NCI-H748 (cell line): ENCODE measurements around the gene CYP4Z1.
"Not testable (repeated sequence)": the region's sequence is repeated elsewhere in the genome, so short reads cannot be mapped to it uniquely, and the experiment has no call there.

Source experiments
- DNase-seq: peaks from one replicate; lab custom pipeline; 2025; ENCODE audit not compliant: unreplicated experiment; lab: John Stamatoyannopoulos, UW

Gene CYP4Z1

DNA sequence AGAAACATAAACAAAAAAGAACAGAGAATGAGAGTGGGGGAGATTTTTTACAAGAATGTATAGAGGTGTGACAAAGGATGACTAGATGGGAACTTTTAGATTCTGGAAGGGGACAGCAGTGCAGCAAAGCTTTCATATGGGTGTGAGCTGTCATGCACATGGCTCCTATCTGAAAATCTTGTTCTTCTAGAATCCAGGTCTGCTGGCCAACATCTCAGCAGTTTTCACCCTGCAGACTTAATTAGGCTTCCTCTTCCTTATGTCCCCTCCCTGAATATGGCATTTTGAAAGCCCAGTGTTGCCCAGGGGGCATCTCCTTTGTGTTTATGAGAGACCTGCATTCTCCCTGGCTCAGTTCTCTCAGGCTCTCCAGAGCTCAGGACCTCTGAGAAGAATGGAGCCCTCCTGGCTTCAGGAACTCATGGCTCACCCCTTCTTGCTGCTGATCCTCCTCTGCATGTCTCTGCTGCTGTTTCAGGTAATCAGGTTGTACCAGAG lies at the start of gene CYP4Z1:
CYP4Z1 (plus strand) TSS at position 135 of the 498 bp plus-strand sequence; CDS start at position 395, 260 bp downstream.
- no peak for DNase-seq

GRCh38 chr1:47021070-47021469 lies 46.0 kb upstream of the CYP4Z1 start:
- DNase-seq: no peak

- DNase-seq: peak; percentile 76
Observed at GRCh38 chr1:47023268-47024140, 43.5 kb upstream of the CYP4Z1 start, which contains the start of gene CYP4X1. TSS of gene CYP4X1 (plus strand) at chr1:47023669. CDS start at chr1:47023818, 149 bp downstream.

DNA sequence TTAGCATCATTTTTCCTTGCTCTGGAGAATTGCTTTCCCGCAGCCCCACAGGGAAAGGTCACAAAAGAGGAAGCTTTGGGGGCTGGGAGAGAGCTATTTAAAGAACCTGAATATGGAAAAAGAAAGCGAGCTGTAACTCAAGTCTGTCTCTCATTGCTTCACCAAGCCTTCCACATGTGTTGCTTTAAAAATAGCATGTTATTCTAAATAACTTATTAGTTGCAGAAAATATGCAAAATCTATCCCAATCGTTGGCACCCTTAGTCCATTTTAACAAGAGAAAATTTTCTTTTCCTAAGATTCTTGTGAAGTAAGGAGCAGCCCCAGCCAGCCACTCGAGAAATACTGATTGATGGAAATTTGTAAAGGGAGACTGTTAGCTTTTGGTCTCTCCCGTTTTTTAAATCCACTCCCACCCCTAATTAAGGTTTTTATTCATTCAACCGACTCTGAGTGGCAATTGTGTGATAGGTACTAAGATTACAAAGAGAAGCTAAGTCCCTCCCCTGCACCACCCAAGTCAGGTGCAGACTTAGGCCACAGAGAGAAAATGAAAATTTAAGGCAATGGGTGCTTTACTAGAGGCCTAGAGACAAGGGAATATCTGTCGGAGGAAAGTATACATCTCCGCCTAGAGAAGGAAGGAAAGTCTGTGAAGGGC lies 42.8 kb upstream of the CYP4Z1 start:
- DNase-seq: peak; percentile 14

DNA sequence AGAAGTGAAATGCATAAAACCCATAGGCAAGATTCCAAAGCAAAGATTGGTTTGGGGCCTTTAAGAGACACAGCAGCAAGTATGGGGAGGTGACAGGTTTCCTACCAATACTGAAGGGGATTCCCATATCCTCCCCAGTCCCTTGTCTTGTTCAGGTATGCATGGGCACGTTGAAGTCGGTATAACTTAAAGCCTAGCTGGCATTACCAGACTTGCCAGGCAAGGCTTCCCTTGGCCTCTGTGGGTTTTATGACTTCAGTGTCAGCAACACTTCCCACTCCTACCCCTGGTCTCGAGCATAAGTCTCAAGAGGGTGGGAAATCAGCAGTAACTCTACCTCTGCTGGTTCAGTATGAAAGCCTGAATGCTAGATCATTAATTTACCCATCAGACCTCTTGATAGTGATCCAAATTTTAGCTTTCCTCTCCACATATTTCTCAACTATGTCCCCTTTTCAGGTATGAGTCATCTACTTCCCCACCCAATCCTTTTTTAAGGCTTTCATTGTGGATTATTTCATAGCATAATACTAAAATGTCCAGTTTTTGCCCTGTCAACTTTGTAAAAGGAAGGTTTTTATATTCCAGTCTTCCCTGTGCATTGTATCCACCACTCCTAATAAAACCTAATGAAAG lies 36.7 kb upstream of the CYP4Z1 start:
- no peak for DNase-seq

GRCh38 chr1:47031059-47031458 lies 36.0 kb upstream of the CYP4Z1 start:
- no peak for DNase-seq

DNA sequence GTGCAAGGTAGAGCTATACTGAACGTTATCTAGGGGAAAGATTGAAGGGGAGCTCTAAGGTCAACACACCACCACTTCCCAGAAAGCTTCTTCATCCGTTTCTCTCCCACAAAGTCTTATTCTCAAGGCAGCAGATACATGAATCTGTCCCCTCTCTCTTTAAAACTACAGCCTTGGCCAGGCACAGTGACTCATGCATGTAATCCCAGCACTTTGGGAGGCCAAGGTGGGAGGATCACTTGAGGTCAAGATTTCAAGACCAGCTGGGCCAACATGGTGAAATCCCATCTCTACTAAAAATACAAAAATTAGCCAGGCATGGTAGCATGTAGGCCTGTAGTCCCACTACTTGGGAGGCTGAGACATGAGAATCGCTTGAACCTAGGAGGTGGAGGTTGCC lies 35.4 kb upstream of the CYP4Z1 start:
- no peak for DNase-seq

DNA sequence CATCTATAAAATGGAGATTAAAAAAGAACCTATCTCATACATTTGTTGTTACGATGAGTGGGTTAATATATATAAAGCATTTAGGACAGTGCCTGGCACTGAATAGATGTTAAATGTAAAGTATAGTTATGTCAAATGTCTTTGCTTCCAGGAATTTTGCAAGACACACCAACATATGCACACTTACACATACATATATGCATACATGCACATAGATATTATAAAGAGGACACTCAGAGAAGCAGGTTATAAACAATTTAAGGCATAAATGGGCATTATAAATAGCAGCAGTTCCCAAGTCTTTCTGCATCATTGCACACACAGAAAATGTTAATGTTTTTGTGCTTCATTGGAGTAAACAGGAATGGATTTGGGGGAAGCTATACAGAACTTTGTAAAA lies 30.3 kb upstream of the CYP4Z1 start:
- no peak for DNase-seq

DNA sequence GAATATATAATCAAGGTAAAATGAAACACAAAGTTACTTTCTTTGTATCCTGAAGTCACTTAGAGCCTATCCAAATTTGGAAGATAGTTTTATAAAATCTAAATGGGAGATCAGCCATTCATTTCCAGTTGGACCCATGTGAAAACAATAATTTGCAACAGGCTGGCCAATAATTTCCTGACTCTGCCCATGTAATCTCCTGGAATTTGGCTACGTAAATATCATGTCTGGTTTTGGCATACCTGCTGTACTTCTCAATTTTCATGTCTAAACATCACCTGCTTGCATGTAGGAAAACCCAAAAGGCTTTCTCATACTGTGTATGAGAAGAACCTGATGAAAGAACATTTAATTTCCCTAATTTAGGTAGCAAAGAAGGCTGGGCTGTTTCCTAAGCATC lies 7.7 kb upstream of the CYP4Z1 start:
- no peak for DNase-seq

DNA sequence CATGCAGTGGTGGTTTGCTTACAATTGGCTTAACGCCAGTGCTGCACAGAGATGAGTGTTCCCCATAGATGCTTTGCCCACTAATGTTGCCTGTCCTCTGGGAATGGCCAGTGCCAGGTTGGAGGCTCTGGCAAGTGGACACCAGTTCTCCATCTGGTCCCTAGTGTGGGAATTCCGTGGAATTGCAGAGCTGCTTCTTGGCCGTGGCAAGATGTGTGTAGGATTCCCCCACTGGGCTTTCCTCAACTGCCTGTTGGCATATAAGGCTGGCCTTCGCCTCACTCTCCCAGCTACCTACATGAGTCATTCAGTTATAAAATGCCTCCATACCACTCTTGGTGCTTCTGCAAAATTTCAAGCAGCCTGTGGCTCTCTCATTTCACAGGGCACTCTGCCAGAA lies 2.0 kb downstream of the CYP4Z1 start:
- DNase-seq: not testable (repeated sequence)

DNA sequence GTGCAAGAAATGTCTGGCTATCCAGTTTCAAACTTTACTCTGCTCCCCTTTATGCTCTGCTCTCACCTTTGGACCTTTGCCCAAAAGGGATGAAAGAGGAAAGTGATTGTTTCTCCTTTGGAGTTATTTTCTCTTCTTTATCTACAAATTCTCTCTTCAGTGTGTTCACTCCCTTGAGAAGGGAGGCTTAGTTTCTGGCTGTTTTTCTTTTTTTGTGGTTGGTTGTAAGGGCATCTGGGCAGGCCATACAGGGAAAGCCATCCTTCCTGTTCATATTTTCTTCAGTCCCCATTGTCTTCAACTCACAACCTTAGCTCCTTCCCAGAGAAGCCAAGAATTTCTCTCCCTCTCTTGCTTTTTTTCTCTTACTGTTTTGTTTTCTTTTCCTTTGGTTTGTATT lies 2.5 kb downstream of the CYP4Z1 start:
- not testable (repeated sequence) for DNase-seq

GRCh38 chr1:47089356-47089755 lies 22.3 kb downstream of the CYP4Z1 start:
- not testable (repeated sequence) for DNase-seq

- not testable (repeated sequence) for DNase-seq
Observed at GRCh38 chr1:47091476-47091875, 24.4 kb downstream of the CYP4Z1 start.

DNA sequence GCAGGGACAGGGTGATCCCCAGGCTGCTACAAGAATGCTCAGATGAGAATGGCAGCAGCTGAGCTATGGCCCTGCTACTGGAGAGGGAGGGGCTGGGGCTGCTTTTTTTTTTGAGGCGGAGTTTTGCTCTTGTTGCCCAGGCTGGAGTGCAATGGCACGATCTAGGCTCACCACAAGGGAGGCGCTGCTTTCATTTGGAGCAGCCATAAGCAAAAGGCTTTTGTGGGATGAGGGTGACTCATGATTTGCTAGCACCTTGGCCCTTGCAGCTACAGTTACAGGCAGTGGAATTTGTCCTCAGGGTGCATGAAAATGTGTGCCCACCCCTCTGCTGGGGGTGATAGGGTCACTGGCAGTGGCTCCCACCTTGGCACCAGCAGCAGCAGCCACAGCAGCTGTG lies 37.8 kb downstream of the CYP4Z1 start:
- no peak for DNase-seq

DNA sequence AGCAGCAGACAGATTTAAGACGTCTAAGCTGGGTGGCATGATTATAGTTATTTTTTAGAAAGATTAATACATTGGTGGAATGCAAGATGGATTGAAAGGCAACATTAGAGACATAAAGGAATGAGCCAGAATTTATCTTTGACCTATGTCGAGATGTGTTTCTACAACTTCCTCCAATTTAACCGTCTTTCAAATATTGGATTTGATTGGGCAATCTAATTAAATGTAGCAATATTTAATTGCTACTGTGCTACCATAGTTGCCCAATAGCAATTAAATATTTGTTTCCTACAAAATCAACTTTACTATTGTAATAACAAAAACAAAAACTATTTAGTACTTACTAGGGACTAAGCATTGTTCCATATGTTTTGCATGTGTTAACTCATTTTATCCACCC lies 39.8 kb downstream of the CYP4Z1 start:
- DNase-seq: no peak

DNA sequence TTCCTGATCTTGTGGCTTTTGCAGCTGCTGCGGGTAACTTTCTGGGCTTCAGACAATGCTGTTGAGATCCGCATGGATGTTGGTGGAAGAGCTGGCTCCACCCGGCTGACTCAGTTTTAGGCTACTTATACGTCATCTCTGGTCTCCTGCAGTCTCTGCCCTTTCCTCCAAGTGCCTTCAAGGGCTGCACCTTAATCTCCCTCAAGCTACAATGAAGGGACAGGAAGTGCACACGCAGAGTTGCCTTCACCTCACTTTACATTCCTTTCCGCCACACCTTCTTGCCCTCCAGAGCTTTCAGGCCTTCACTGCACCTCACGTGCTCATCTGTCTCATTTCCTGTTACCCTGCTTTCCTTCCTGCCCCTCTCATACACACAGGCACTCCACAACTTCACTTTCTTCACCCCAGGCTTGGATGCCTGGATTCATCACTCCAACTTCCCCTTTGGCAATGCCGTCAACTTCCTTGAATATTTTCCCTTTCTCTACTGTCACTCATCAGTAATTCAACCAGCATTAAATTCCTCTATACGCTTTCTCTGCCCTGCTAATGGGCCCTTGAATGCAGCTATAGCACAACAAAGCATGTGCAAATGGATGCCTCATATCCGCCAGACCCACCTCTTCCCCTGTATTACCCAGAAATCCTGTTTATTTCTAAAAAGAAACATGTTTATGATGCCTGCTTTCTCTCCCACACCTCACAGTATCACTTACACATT lies 41.0 kb downstream of the CYP4Z1 start:
- DNase-seq: not testable (repeated sequence)

- not testable (repeated sequence) for DNase-seq
Observed at GRCh38 chr1:47109482-47109881, 42.5 kb downstream of the CYP4Z1 start.

DNA sequence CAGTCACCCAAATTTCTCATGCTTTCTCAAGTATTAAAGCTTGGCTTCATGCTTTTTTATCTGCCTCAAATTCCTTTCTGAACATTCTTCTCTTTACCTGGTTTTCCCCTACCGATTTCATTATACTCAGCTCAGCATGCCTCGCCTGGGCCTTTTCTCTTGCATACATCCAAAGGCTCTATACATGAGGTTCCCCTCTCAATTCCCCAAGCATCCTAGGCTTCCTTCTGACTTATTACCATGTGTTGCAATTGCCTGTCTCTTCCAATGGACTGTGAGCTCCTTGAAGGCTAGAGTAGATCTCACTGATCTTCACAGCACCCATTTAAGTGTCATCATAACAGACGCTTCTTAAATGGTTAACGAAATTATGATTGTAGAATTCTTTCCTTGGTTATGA lies 46.1 kb downstream of the CYP4Z1 start:
- no peak for DNase-seq

GRCh38 chr1:47121039-47121438 lies 54.0 kb downstream of the CYP4Z1 start:
- not testable (repeated sequence) for DNase-seq

GRCh38 chr1:47124834-47125233 lies 57.8 kb downstream of the CYP4Z1 start:
- DNase-seq: not testable (repeated sequence)

DNA sequence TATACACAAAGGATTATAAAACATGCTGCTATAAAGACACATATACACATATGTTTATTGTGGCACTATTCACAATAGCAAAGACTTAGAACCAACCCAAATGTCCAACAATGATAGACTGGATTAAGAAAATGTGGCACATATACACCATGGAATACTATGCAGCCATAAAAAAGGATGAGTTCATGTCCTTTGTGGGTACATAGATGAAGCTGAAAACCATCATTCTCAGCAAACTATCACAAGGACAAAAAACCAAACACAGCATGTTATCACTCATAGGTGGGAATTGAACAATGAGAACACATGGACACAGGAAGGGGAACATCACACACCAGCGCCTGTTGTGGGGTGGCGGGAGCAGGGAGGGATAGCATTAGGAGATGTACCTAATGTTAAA lies 60.0 kb downstream of the CYP4Z1 start:
- not testable (repeated sequence) for DNase-seq
